IMR-90 (cell line): Measurements from ENCODE around the gene BAHD1.

Source experiments
- CTCF ChIP-seq: conservative IDR thresholded peaks from 2 replicates; pipeline ENCODE4 v1.5.1; 2012; ENCODE audit warnings: mild to moderate bottlenecking, low read depth, low read length, improper control_type of control experiment
- ELK1 ChIP-seq: fragments of 150-350 bp; IDR thresholded peaks from 2 replicates; pipeline ENCODE4 v1.6.1; 2016; ENCODE audit warnings: low read depth, mild to moderate bottlenecking, low read length, moderate library complexity, borderline replicate concordance
- MXI1 ChIP-seq: IDR thresholded peaks from 2 replicates; pipeline ENCODE4 v1.6.1; 2012; ENCODE audit warnings: low read depth, mild to moderate bottlenecking, low read length, moderate library complexity, borderline replicate concordance
- POLR2A ChIP-seq: IDR thresholded peaks from 2 replicates; pipeline ENCODE4 v1.6.1; 2012; ENCODE audit warnings: mild to moderate bottlenecking, low read depth, low read length
- RFX5 ChIP-seq: IDR thresholded peaks from 2 replicates; pipeline ENCODE4 v1.8.0; 2012; ENCODE audit warnings: low read depth, mild to moderate bottlenecking, low read length, moderate library complexity

- TF ChIP-seq CTCF (no peak), MXI1 (no peak), RFX5 (no peak), POLR2A (no peak), ELK1 (no peak)
Observed at GRCh38 chr15:40498418-40498817, 57.7 kb downstream of the BAHD1 start.
